B cell (primary cell): ENCODE data around the gene RAD17. TPM values are rescaled to one million over a fixed set of nuclear protein-coding genes. Genes with fewer than 3 reads are reported as not detected.
A peak's percentile ranks its signal among the peaks of the same experiment; 100 is the strongest.

Experiments
- ATAC-seq: fragments of 200-7000 bp; cut with Tn5 transposase; one replicate; pipeline ENCODE4 v1.10.0; 2021; ENCODE audit warnings: low read depth, mild to moderate bottlenecking, moderate number of reproducible peaks, moderate library complexity
- CTCF ChIA-PET: fragments of 350-600 bp; sonication (Branson Sonifier 250); formaldehyde crosslinking; loops from one replicate; lab custom pipeline; 2021; ENCODE audit warnings: antibody characterized with exemption, inconsistent platforms; lab: Charles Lee
- POLR2A ChIA-PET: fragments of 350-600 bp; sonication (Branson Sonifier 250); formaldehyde crosslinking; loops from one replicate; lab custom pipeline; 2021; ENCODE audit warnings: antibody characterized with exemption; lab: Charles Lee
- DNase-seq: peaks from one replicate; pipeline ENCODE4 v3.0.0; 2013
- H2AFZ ChIP-seq: 2 replicates; pipeline ENCODE4 v1.6.1; 2012; ENCODE audit warnings: mild to moderate bottlenecking, low read depth, low read length; ENCODE audit not compliant: insufficient read depth, poor library complexity, severe bottlenecking
- H3K27ac ChIP-seq, 2 donors: 1 replicate in 1 of 2; 2 replicates in 1 of 2; pipeline ENCODE4 v1.5.1; 2012 to 2013; ENCODE audit warnings: low read length in 2 of 2, mild to moderate bottlenecking in 2 of 2, moderate library complexity in 1 of 2
- H3K27me3 ChIP-seq, 4 experiments: fragments of 200-600 bp in 1 of 4; sonication (generic) in 1 of 4; replicated peaks in 1 of 4; 1 replicate in 2 of 4; 2 replicates in 2 of 4; pipeline versions ENCODE4 v1.6.1 to v1.7.0; 2013 to 2016; ENCODE audit warnings: low read length in 3 of 4, mild to moderate bottlenecking in 2 of 4, mixed read lengths in 1 of 4, moderate library complexity in 1 of 4; ENCODE audit not compliant: insufficient read depth in 4 of 4, control insufficient read depth in 3 of 4; ENCODE audit errors: control extremely low read depth in 1 of 4
- H3K36me3 ChIP-seq, 2 experiments: replicated peaks in 1 of 2; 1 replicate in 1 of 2; 2 replicates in 1 of 2; pipeline versions ENCODE4 v1.6.1 to v1.7.1; 2013; ENCODE audit warnings: low read length in 1 of 2; ENCODE audit not compliant: insufficient read depth in 2 of 2, control insufficient read depth in 1 of 2; ENCODE audit errors: control extremely low read depth in 1 of 2, extremely low read depth in 1 of 2
- H3K4me1 ChIP-seq, 2 donors: fragments of 200-600 bp in 1 of 2; sonication (generic) in 1 of 2; 1 replicate in 1 of 2; 2 replicates in 1 of 2; pipeline versions ENCODE4 v1.5.1 to v1.6.1; 2013 to 2017; ENCODE audit warnings: low read length in 2 of 2; ENCODE audit not compliant: control insufficient read depth in 2 of 2, insufficient read depth in 2 of 2
- H3K4me2 ChIP-seq: replicated peaks from 2 replicates; pipeline ENCODE3; 2012; ENCODE audit warnings: mild to moderate bottlenecking, low read depth, low read length; ENCODE audit not compliant: poor library complexity, severe bottlenecking
- H3K4me3 ChIP-seq, 5 experiments: fragments of 200-600 bp in 1 of 5; sonication (generic) in 1 of 5; 1 replicate in 3 of 5; 2 replicates in 2 of 5; pipeline versions ENCODE4 v1.5.1 to v1.7.0; 2011 to 2016; ENCODE audit warnings: low read length in 4 of 5, mild to moderate bottlenecking in 4 of 5, low read depth in 2 of 5, control low read depth in 1 of 5, moderate library complexity in 1 of 5; ENCODE audit not compliant: insufficient read depth in 1 of 5; ENCODE audit errors: control extremely low read depth in 1 of 5, extremely low read depth in 1 of 5
- H3K79me2 ChIP-seq: fragments of 200-600 bp; sonication (generic); one replicate; pipeline ENCODE4 v1.6.0; 2016; ENCODE audit warnings: low read length; ENCODE audit not compliant: control insufficient read depth, insufficient read depth
- H3K9ac ChIP-seq: fragments of 200-600 bp; sonication (generic); 2 replicates; pipeline ENCODE4 v1.6.1; 2017; ENCODE audit warnings: mild to moderate bottlenecking, low read length, moderate library complexity
- H3K9me3 ChIP-seq, 3 donors: one replicate each; pipeline versions ENCODE4 v1.6.1 to v1.7.1; 2013; ENCODE audit warnings: low read length in 2 of 3; ENCODE audit not compliant: control insufficient read depth in 2 of 3, insufficient read depth in 1 of 3; ENCODE audit errors: control extremely low read depth in 1 of 3
- H4K20me1 ChIP-seq: 2 replicates; pipeline ENCODE4 v1.6.0; 2012; ENCODE audit warnings: mild to moderate bottlenecking, low read length; ENCODE audit not compliant: insufficient read depth, control insufficient read depth, poor library complexity, severe bottlenecking
- H3K27ac Mint-ChIP-seq: one replicate; pipeline ENCODE4 v1.8.0; 2021; ENCODE audit warnings: mixed read lengths
- H3K27me3 Mint-ChIP-seq: one replicate; pipeline ENCODE4 v1.8.0; 2021; ENCODE audit warnings: mixed read lengths
- H3K4me1 Mint-ChIP-seq: one replicate; pipeline ENCODE4 v1.8.0; 2021; ENCODE audit warnings: mixed read lengths
- H3K4me3 Mint-ChIP-seq: one replicate; pipeline ENCODE4 v1.8.0; 2021; ENCODE audit warnings: mixed read lengths
- H3K9me3 Mint-ChIP-seq: one replicate; pipeline ENCODE4 v1.8.0; 2022; ENCODE audit warnings: mixed read lengths; ENCODE audit not compliant: insufficient read depth
- CTCF ChIP-seq: fragments of 200-600 bp; IDR thresholded peaks from one replicate; pipeline ENCODE4 v1.8.0; 2022; ENCODE audit warnings: antibody characterized with exemption, mild to moderate bottlenecking
- EZH2 ChIP-seq: IDR thresholded peaks from 2 replicates; pipeline ENCODE4 v1.6.1; 2012; ENCODE audit warnings: borderline replicate concordance, low read depth, mild to moderate bottlenecking, moderate library complexity, low read length; ENCODE audit not compliant: insufficient read depth, poor library complexity, severe bottlenecking
- WGBS: methylation state at CpG from one replicate; pipeline ENCODE4 v1.1.5; 2013; ENCODE audit warnings: missing lambda C conversion rate; ENCODE audit not compliant: insufficient coverage; 5-methylcytosine and 5-hydroxymethylcytosine counted together
- intact Hi-C: fragments of 100-400 bp; cut with micrococcal nuclease; formaldehyde crosslinking; loops from one replicate; pipeline ENCODE4 v1.10.0; 2022
- polyA plus RNA-seq: library from polyadenylated mRNA; depleted of rRNA; stranded (reverse); fragments of >200 nt; gene quantifications from 2 replicates; pipeline ENCODE4 v1.2.3, GENCODE V29; 2012
- total RNA-seq, 2 donors: library from RNA; stranded (reverse); fragments of 120-200 nt in 1 of 2; gene quantifications; 1 replicate in 1 of 2; 2 replicates in 1 of 2; pipeline versions ENCODE4 v1.2.3 to v1.2.4, GENCODE V29; 2013 to 2022

The RAD17 gene
- total and polyA plus RNA-seq, 2 donors (not counting 1 experiment from before 2014, with no cell fraction given) = 21.0 to 39.6 TPM

GRCh38 chr5:69364414-69364813 is 5.2 kb upstream of the RAD17 start:
- no CpG with 5 or more reads among the region's 3 CpGs for WGBS
- CTCF ChIA-PET = no interaction called here
- H3K27ac Mint-ChIP-seq = no peak overlapping the region

GRCh38 chr5:69364850-69365249 is 4.8 kb upstream of the RAD17 start:
- peaks cover 13% of the 10 kb centered on the region for H4K20me1 ChIP-seq
- ChIA-PET CTCF (interaction anchor here (0.7 kb wide), 1 partner anchor 28 kb away, joined by 3 read pairs; no protein-coding TSS in a partner anchor), POLR2A (no interaction called here)
- Mint-ChIP-seq H3K4me1 (peaks cover 20% of the 10 kb centered on the region), H3K9me3 (no peaks in the 10 kb centered on the region), H3K4me3 (no peak overlapping the region), H3K27me3 (no peaks in the 10 kb centered on the region), H3K27ac (no peak overlapping the region)
- no peak overlapping the region for H2AFZ ChIP-seq
- peaks cover 3 to 47% of the 10 kb centered on the region in 2 experiments for H3K36me3 ChIP-seq
- peaks cover 13 to 14% of the 10 kb centered on the region in 2 donors for H3K4me1 ChIP-seq
- no peak for TF ChIP-seq EZH2
- no peak for TF ChIP-seq CTCF
- no peak overlapping the region for H3K9ac ChIP-seq
- H3K79me2 ChIP-seq = peaks cover 78% of the 10 kb centered on the region
- no peak overlapping the region for H3K27ac ChIP-seq
- no peaks in the 10 kb centered on the region for H3K27me3 ChIP-seq
- H3K4me3 ChIP-seq = no peak overlapping the region
- ATAC-seq = no peak
- intact Hi-C loops = no loop called here
- DNase-seq = no peak
- 100% methylated on average over 1 of the region's 3 CpGs for WGBS
- no peaks in the 10 kb centered on the region for H3K9me3 ChIP-seq
- H3K4me2 ChIP-seq = no peak overlapping the region

More at GRCh38 chr5:69364414-69364813, 5.2 kb upstream of the RAD17 start:
- H3K4me1 Mint-ChIP-seq = peaks cover 20% of the 10 kb centered on the region
- POLR2A ChIA-PET = no interaction called here
- H3K36me3 ChIP-seq = peaks cover 3 to 51% of the 10 kb centered on the region in 2 experiments
- no peak for TF ChIP-seq EZH2
- peak; percentile 59 for TF ChIP-seq CTCF
- no peak overlapping the region for H3K4me3 Mint-ChIP-seq
- peak; percentile 42 for DNase-seq
- H3K79me2 ChIP-seq = peaks cover 81% of the 10 kb centered on the region
- no peak overlapping the region for H3K4me3 ChIP-seq
- H4K20me1 ChIP-seq = peaks cover 13% of the 10 kb centered on the region
- no peak for ATAC-seq
- no peak overlapping the region for H3K9ac ChIP-seq
- H3K27me3 Mint-ChIP-seq = no peaks in the 10 kb centered on the region
- no peak overlapping the region for H3K4me2 ChIP-seq
- peaks cover 13 to 14% of the 10 kb centered on the region in 2 donors for H3K4me1 ChIP-seq
- no peaks in the 10 kb centered on the region for H3K9me3 ChIP-seq
- no peaks in the 10 kb centered on the region for H3K9me3 Mint-ChIP-seq
- no peaks in the 10 kb centered on the region for H3K27me3 ChIP-seq
- H2AFZ ChIP-seq = no peak overlapping the region
- intact Hi-C loops = no loop called here
- no peak overlapping the region for H3K27ac ChIP-seq
